K562 (cell line): ENCODE data around the gene SLC5A2. TPM values are rescaled to one million over a fixed set of nuclear protein-coding genes. Genes with fewer than 3 reads are reported as not detected.
A peak's percentile ranks its signal among the peaks of the same experiment; 100 is the strongest.
"Not testable (repeated sequence)": the region's sequence is repeated elsewhere in the genome, so short reads cannot be mapped to it uniquely, and the experiment has no call there.

ENCODE experiments used
- ATAC-seq: fragments of 200-7000 bp; cut with Tn5 transposase; 3 replicates; pipeline ENCODE4 v1.9.1; 2020; ENCODE audit warnings: moderate library complexity
- BruUV-seq: library from RNA; stranded (reverse); fragments of 400-500 nt; replicated peaks from 2 replicates; lab custom pipeline; 2021; lab: Mats Ljungman, UMichigan
- CTCF ChIA-PET: fragments of 300-600 bp; formaldehyde crosslinking; extraction: SDS; loops from one replicate; lab custom pipeline; 2021; ENCODE audit warnings: low intra/inter-chr PET ratio; lab: Yijun Ruan, JAX
- POLR2A ChIA-PET: fragments of 300-600, 350-650 bp; sonication (Branson Sonifier 250); formaldehyde crosslinking; extraction: SDS; loops from one replicate; lab custom pipeline; 2021; ENCODE audit warnings: antibody characterized with exemption, inconsistent platforms; lab: Yijun Ruan, JAX
- DNase-seq, 4 experiments: peaks; one replicate each; pipeline versions ENCODE4 v3.0.0 to v3.0.0-alpha.2; 2011 to 2018; ENCODE audit warnings: low spot score in 3 of 4, mixed read lengths in 3 of 4; ENCODE audit errors: extremely low read depth in 1 of 4
- FAIRE-seq: peaks from 2 replicates; lab custom pipeline; 2011; peaks lifted over from hg19 to GRCh38; lab: Jason Lieb, UNC
- H2AFZ ChIP-seq: 2 replicates; pipeline ENCODE4 v1.6.0; 2011; ENCODE audit warnings: low read depth, low read length, control low read depth, inconsistent platforms
- H3K27ac ChIP-seq: fragments of 200-600 bp; 3 replicates; pipeline ENCODE4 v1.8.0; 2011; ENCODE audit warnings: low read depth, mild to moderate bottlenecking, control low read depth, inconsistent platforms, low read length, moderate library complexity, mixed read lengths; ENCODE audit errors: extremely low read depth
- H3K27me3 ChIP-seq, 2 experiments: fragments of 300-600 bp in 1 of 2; 2 replicates in 1 of 2; 3 replicates in 1 of 2; pipeline versions ENCODE4 v1.6.0 to v1.8.0; 2011; ENCODE audit warnings: inconsistent platforms in 2 of 2, low read length in 2 of 2, mild to moderate bottlenecking in 1 of 2, mixed read lengths in 1 of 2, moderate library complexity in 1 of 2; ENCODE audit not compliant: control insufficient read depth in 2 of 2, insufficient read depth in 2 of 2
- H3K36me3 ChIP-seq: fragments of 300-600 bp; 3 replicates; pipeline ENCODE4 v1.8.0; 2011; ENCODE audit warnings: mild to moderate bottlenecking, low read length, inconsistent platforms; ENCODE audit not compliant: control insufficient read depth, insufficient read depth
- H3K4me1 ChIP-seq, 2 experiments: fragments of 200-600 bp in 1 of 2; replicated peaks in 1 of 2; 2 replicates in 1 of 2; 3 replicates in 1 of 2; pipeline versions ENCODE4 v1.5.1 to v1.8.0; 2011; ENCODE audit warnings: inconsistent platforms in 2 of 2, low read length in 2 of 2, mild to moderate bottlenecking in 1 of 2, mixed read lengths in 1 of 2, moderate library complexity in 1 of 2; ENCODE audit not compliant: control insufficient read depth in 2 of 2, insufficient read depth in 2 of 2
- H3K4me2 ChIP-seq: 2 replicates; pipeline ENCODE4 v1.6.1; 2011; ENCODE audit warnings: low read length, control low read depth, inconsistent platforms, mixed read lengths; ENCODE audit not compliant: insufficient read depth
- H3K4me3 ChIP-seq: fragments of 200-600 bp; sonication (generic), shearing (Covaris generic); 2 replicates; pipeline ENCODE4 v1.5.1; 2016; ENCODE audit warnings: control low read depth, inconsistent platforms
- H3K79me2 ChIP-seq: fragments of 200-600 bp; 3 replicates; pipeline ENCODE4 v1.8.0; 2011; ENCODE audit warnings: low read length, inconsistent platforms; ENCODE audit not compliant: control insufficient read depth, insufficient read depth
- H3K9ac ChIP-seq, 2 experiments: 2 replicates each; pipeline versions ENCODE4 v1.6.0 to v1.6.1; 2011; ENCODE audit warnings: low read depth in 2 of 2, low read length in 2 of 2, control low read depth in 1 of 2, inconsistent platforms in 1 of 2, mild to moderate bottlenecking in 1 of 2, mixed read lengths in 1 of 2; ENCODE audit not compliant: insufficient read depth in 1 of 2
- H3K9me1 ChIP-seq: one replicate; pipeline ENCODE4 v1.6.0; 2011; ENCODE audit warnings: inconsistent platforms, mild to moderate bottlenecking, low read length, moderate library complexity; ENCODE audit not compliant: control insufficient read depth, insufficient read depth
- H3K9me3 ChIP-seq: replicated peaks from 2 replicates; pipeline ENCODE4 v1.5.1; 2011; ENCODE audit warnings: low read depth, low read length, inconsistent platforms; ENCODE audit not compliant: control insufficient read depth, insufficient read depth
- H4K20me1 ChIP-seq: replicated peaks from 2 replicates; pipeline ENCODE4 v1.6.1; 2011; ENCODE audit warnings: low read length, inconsistent platforms, mixed read lengths; ENCODE audit not compliant: control insufficient read depth, insufficient read depth
- TEAD4 ChIP-seq, 2 experiments: sonication (generic) in 1 of 2; formaldehyde crosslinking in 1 of 2; IDR thresholded peaks; 2 replicates each; pipeline versions ENCODE4 v1.6.1 to v1.8.0; 2012 to 2022; ENCODE audit warnings: borderline replicate concordance in 1 of 2, inconsistent platforms in 1 of 2, low read length in 1 of 2, mild to moderate bottlenecking in 1 of 2, missing genetic modification reagents in 1 of 2
- TRIM24 ChIP-seq, 2 experiments: fragments of 450-650 bp; IDR thresholded peaks; 2 replicates each; pipeline ENCODE4 v1.6.1; 2016
- ZNF431 ChIP-seq: sonication (generic); formaldehyde crosslinking; IDR thresholded peaks from 2 replicates; pipeline ENCODE4 v1.8.0; 2022; ENCODE audit warnings: mild to moderate bottlenecking, missing genetic modification reagents
- WGBS: fragments of 100-300 bp; shearing (Covaris generic); methylation state at CpG from one replicate; pipeline ENCODE4 v1.1.6; 2016; ENCODE audit warnings: low coverage, mixed read lengths; ENCODE audit not compliant: insufficient coverage; ENCODE audit errors: missing lambda C conversion rate; 5-methylcytosine and 5-hydroxymethylcytosine counted together
- in situ Hi-C: fragments of 300-500 bp; cut with MboI; formaldehyde crosslinking; loops from 4 replicates; pipeline ENCODE4 v1.15.0; 2018; ENCODE audit warnings: inconsistent platforms, mixed read lengths
- intact Hi-C: fragments of 100-400 bp; cut with micrococcal nuclease; formaldehyde crosslinking; loops from 2 replicates; pipeline ENCODE4 v1.14.2; 2022
- polyA plus RNA-seq, 8 experiments: library from polyadenylated mRNA; depleted of rRNA in 4 of 8; stranded (reverse) in 5 of 8; unstranded in 3 of 8; fragments of >200 nt; fragmentation: Nextera tagmentation in 2 of 8; fragmentation: Illumina TruSeq in 1 of 8; extraction: Ambion mirVana in 2 of 8; extraction: Trizol in 1 of 8; gene quantifications; 2 replicates each; pipeline versions ENCODE4 v1.2.1 to v1.2.3, GENCODE V29; 2011 to 2014; ENCODE audit warnings: inconsistent platforms in 1 of 8, missing spikeins in 1 of 8
- total RNA-seq, 7 experiments: library from RNA; depleted of rRNA in 6 of 7; stranded (reverse); fragments of >200 nt in 6 of 7; fragmentation: Illumina TruSeq in 2 of 7; extraction: Trizol in 2 of 7; gene quantifications; 2 replicates each; pipeline versions ENCODE4 v1.2.1 to v1.2.3, GENCODE V29; 2011 to 2021; ENCODE audit warnings: low replicate concordance in 1 of 7

Gene SLC5A2
- total and polyA plus RNA-seq, 9 of the 15 experiments (the other 6 are each of a cell fraction or from before 2014, with no cell fraction given): 0.07 to 2.7 (median 2.2) TPM; not detected in 6

- H3K9me3 ChIP-seq: no peaks in the 10 kb centered on the region
- H3K9ac ChIP-seq: no peak overlapping the region
- in situ Hi-C loops (loop anchor here (25.0 kb wide), 1 partner anchor 455 kb away; the partner anchor contains the start of gene HSD3B7), intact Hi-C loops (loop anchor here (2.0 to 10.0 kb wide), 4 partner anchors 57 to 457 kb away; partner anchors contain the start of genes FUS and HSD3B7)
- peak in 1 of 4 experiments; percentile 5 for DNase-seq
- no peaks in the 10 kb centered on the region for H3K79me2 ChIP-seq
- ChIA-PET POLR2A (interaction anchor here (1.0 to 1.6 kb wide), 3 partner anchors 10 to 263 kb away, joined by 4 to 7 read pairs (median 6); partner anchors contain the start of gene FUS), CTCF (no interaction called here)
- TF ChIP-seq TEAD4 (IDR thresholded peaks at IDR 0.05; ENCODE audit: low read length): no peak
- no peak for TF ChIP-seq TEAD4 (CRISPR knock-in tag; IDR thresholded peaks at IDR 0.05; ENCODE audit: borderline replicate concordance)
- H4K20me1 ChIP-seq: no peaks in the 10 kb centered on the region
- FAIRE-seq: no peak
- no peak overlapping the region for H2AFZ ChIP-seq
- no peak for ATAC-seq
- H3K27ac ChIP-seq: no peak overlapping the region
- no peak overlapping the region for H3K4me2 ChIP-seq
- H3K4me1 ChIP-seq: peaks cover 3 to 14% of the 10 kb centered on the region in 2 experiments; a peak in 2 of 5 replicates
- no peak overlapping the region for H3K4me3 ChIP-seq
- H3K27me3 ChIP-seq: no peaks in the 10 kb centered on the region; a peak in 1 of 5 replicates
- BruUV-seq: no TSS peak
- H3K36me3 ChIP-seq: no peaks in the 10 kb centered on the region
- WGBS: 90% methylated on average over 29 of the region's 34 CpGs
- no peaks in the 10 kb centered on the region for H3K9me1 ChIP-seq
Observed at GRCh38 chr16:31441956-31442355, 41.0 kb upstream of the SLC5A2 start.

GRCh38 chr16:31445931-31446330 is 37.0 kb upstream of the SLC5A2 start:
- H3K9ac ChIP-seq, H3K4me2 ChIP-seq, DNase-seq, FAIRE-seq, H3K36me3 ChIP-seq, H3K27ac ChIP-seq, H3K27me3 ChIP-seq, ATAC-seq, H2AFZ ChIP-seq, CTCF ChIA-PET, H4K20me1 ChIP-seq, H3K9me1 ChIP-seq, H3K79me2 ChIP-seq, BruUV-seq, H3K9me3 ChIP-seq, H3K4me3 ChIP-seq: not testable (repeated sequence)
- H3K4me1 ChIP-seq: peaks cover 0 to 19% of the 10 kb centered on the region in 2 experiments; a peak in 2 of 5 replicates
- in situ Hi-C loops: loop anchor here (25.0 kb wide), 1 partner anchor 459 kb away; the partner anchor contains the start of gene HSD3B7
- peak; percentile 93 for TF ChIP-seq ZNF431
- peak in 1 of 2 experiments; percentile 43; a peak in 1 of 4 replicates for TF ChIP-seq TRIM24 (IDR thresholded peaks at IDR 0.05)
- intact Hi-C loops: loop anchor here (10.0 kb wide), 2 partner anchors 61 to 261 kb away; partner anchors contain the start of gene FUS
- POLR2A ChIA-PET: interaction anchor here (1.7 kb wide), 1 partner anchor 9 kb away, joined by 4 read pairs; no protein-coding TSS in a partner anchor
- 47% methylated on average over 6 of the region's 6 CpGs for WGBS
